GM23248 (cell line): ENCODE data around the gene IGSF21.

Experiments used
- EZH2 ChIP-seq: fragments of 200-600 bp; sonication (generic); IDR thresholded peaks from 2 replicates; pipeline ENCODE4 v1.6.1; 2018; ENCODE audit warnings: antibody characterized with exemption, mild to moderate bottlenecking; ENCODE audit not compliant: insufficient read depth, poor library complexity, severe bottlenecking
- EZH2phosphoT487 ChIP-seq: fragments of 200-600 bp; sonication (generic); IDR thresholded peaks from 2 replicates; pipeline ENCODE4 v1.6.1; 2018; ENCODE audit warnings: antibody characterized with exemption, moderate library complexity, mild to moderate bottlenecking, low read depth; ENCODE audit not compliant: insufficient read depth

GRCh38 chr1:18332576-18332975 is 225.0 kb downstream of the IGSF21 start:
- TF ChIP-seq EZH2 (no peak), EZH2phosphoT487 (no peak)
